WTC11 (cell line): ENCODE results near the gene LNX2.

ENCODE experiments used
- KAT7 ChIP-seq: sonication (generic); formaldehyde crosslinking; IDR thresholded peaks from 2 replicates; pipeline ENCODE4 v1.8.1; 2023; ENCODE audit warnings: missing genetic modification reagents, mild to moderate bottlenecking, borderline replicate concordance
- NFE2L1 ChIP-seq: sonication (generic); formaldehyde crosslinking; IDR thresholded peaks from 2 replicates; pipeline ENCODE4 v1.8.1; 2023; ENCODE audit warnings: missing genetic modification reagents
- NR2C2 ChIP-seq: sonication (generic); formaldehyde crosslinking; IDR thresholded peaks from 2 replicates; pipeline ENCODE4 v1.8.0; 2022; ENCODE audit warnings: mild to moderate bottlenecking, missing genetic modification reagents
- SP1 ChIP-seq: sonication (generic); formaldehyde crosslinking; conservative IDR thresholded peaks from 2 replicates; pipeline ENCODE4 v1.8.1; 2022; ENCODE audit warnings: missing genetic modification reagents
- ZNF138 ChIP-seq: sonication (generic); formaldehyde crosslinking; conservative IDR thresholded peaks from 2 replicates; pipeline ENCODE4 v1.8.1; 2022; ENCODE audit warnings: mild to moderate bottlenecking, moderate library complexity, missing genetic modification reagents
- TF ChIP-seq, protein P1 (sequence below): fragments of 200-600 bp; IDR thresholded peaks from 2 replicates; pipeline ENCODE4 v1.8.0; 2022; ENCODE audit warnings: antibody characterized with exemption
- TF ChIP-seq, protein P2 (sequence below): fragments of 250-450 bp; sonication (Bioruptor Pico); IDR thresholded peaks from 2 replicates; pipeline ENCODE4 v1.9.0; 2021; ENCODE audit warnings: mild to moderate bottlenecking
- TF ChIP-seq, protein P3 (sequence below): sonication (generic); formaldehyde crosslinking; IDR thresholded peaks from 2 replicates; pipeline ENCODE4 v1.8.1; 2023; ENCODE audit warnings: mild to moderate bottlenecking, missing genetic modification reagents, moderate library complexity
- TF ChIP-seq, protein P4 (sequence below): sonication (generic); formaldehyde crosslinking; IDR thresholded peaks from 2 replicates; pipeline ENCODE4 v1.8.1; 2023; ENCODE audit warnings: mild to moderate bottlenecking, moderate library complexity, missing genetic modification reagents
- TF ChIP-seq, protein P5 (sequence below): sonication (generic); formaldehyde crosslinking; conservative IDR thresholded peaks from 2 replicates; pipeline ENCODE4 v1.8.1; 2022; ENCODE audit warnings: mild to moderate bottlenecking, missing genetic modification reagents
- TF ChIP-seq, protein P6 (sequence below): sonication (generic); formaldehyde crosslinking; IDR thresholded peaks from 2 replicates; pipeline ENCODE4 v1.8.0; 2022; ENCODE audit warnings: mild to moderate bottlenecking, missing genetic modification reagents

DNA sequence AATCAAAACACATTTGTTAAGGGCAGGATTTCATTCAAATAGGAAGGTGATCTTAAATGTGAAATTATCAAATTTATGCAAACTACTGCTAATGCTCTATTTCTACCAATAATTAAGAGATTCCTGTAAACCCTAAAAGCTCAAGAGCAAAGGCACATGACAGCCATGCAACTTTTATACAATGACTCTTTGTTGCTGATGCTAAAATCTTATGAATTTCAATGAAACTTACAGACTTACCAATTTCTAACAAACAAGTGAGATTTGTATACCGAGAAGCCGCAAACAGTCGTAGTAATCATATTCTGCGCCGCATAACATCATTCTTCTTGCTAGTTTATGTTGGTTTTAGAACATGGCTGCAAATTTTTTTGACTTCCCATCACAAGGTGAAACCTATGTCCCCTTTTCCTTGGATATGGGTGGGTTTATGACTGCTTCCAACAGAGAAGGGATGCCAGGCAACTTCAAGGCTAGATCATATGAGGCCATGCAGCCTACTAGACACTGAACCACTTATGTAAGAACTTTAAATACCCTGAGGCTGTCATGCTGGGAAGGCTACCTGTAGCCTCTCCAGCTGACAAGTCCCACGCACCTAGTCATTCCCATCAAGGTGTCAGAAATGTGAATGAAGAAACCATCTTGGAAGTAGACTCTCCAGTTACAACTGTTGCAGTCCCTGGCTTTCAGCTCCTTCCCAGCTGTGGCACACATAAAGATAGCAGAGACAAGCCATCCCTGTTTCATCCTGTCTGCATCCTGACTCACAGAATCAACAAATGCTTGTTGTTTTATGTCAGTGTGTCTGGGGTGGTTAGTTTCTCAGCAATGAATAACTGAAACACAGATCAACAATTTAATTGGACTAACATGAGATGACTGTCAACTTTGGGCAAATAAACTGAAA is 42.0 kb downstream of the LNX2 start:
- TF ChIP-seq ZNF138 (no peak), NR2C2 (CRISPR knock-in tag) (no peak), KAT7 (no peak), NFE2L1 (CRISPR knock-in tag) (no peak), SP1 (CRISPR knock-in tag) (no peak)
- TF ChIP-seq, protein P1, sequence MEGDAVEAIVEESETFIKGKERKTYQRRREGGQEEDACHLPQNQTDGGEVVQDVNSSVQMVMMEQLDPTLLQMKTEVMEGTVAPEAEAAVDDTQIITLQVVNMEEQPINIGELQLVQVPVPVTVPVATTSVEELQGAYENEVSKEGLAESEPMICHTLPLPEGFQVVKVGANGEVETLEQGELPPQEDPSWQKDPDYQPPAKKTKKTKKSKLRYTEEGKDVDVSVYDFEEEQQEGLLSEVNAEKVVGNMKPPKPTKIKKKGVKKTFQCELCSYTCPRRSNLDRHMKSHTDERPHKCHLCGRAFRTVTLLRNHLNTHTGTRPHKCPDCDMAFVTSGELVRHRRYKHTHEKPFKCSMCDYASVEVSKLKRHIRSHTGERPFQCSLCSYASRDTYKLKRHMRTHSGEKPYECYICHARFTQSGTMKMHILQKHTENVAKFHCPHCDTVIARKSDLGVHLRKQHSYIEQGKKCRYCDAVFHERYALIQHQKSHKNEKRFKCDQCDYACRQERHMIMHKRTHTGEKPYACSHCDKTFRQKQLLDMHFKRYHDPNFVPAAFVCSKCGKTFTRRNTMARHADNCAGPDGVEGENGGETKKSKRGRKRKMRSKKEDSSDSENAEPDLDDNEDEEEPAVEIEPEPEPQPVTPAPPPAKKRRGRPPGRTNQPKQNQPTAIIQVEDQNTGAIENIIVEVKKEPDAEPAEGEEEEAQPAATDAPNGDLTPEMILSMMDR, result no peak
- TF ChIP-seq, protein P2, sequence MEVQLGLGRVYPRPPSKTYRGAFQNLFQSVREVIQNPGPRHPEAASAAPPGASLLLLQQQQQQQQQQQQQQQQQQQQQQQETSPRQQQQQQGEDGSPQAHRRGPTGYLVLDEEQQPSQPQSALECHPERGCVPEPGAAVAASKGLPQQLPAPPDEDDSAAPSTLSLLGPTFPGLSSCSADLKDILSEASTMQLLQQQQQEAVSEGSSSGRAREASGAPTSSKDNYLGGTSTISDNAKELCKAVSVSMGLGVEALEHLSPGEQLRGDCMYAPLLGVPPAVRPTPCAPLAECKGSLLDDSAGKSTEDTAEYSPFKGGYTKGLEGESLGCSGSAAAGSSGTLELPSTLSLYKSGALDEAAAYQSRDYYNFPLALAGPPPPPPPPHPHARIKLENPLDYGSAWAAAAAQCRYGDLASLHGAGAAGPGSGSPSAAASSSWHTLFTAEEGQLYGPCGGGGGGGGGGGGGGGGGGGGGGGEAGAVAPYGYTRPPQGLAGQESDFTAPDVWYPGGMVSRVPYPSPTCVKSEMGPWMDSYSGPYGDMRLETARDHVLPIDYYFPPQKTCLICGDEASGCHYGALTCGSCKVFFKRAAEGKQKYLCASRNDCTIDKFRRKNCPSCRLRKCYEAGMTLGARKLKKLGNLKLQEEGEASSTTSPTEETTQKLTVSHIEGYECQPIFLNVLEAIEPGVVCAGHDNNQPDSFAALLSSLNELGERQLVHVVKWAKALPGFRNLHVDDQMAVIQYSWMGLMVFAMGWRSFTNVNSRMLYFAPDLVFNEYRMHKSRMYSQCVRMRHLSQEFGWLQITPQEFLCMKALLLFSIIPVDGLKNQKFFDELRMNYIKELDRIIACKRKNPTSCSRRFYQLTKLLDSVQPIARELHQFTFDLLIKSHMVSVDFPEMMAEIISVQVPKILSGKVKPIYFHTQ (CRISPR knock-in tag), result no peak
- TF ChIP-seq, protein P3, sequence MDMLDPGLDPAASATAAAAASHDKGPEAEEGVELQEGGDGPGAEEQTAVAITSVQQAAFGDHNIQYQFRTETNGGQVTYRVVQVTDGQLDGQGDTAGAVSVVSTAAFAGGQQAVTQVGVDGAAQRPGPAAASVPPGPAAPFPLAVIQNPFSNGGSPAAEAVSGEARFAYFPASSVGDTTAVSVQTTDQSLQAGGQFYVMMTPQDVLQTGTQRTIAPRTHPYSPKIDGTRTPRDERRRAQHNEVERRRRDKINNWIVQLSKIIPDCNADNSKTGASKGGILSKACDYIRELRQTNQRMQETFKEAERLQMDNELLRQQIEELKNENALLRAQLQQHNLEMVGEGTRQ, result no peak
- TF ChIP-seq, protein P4, sequence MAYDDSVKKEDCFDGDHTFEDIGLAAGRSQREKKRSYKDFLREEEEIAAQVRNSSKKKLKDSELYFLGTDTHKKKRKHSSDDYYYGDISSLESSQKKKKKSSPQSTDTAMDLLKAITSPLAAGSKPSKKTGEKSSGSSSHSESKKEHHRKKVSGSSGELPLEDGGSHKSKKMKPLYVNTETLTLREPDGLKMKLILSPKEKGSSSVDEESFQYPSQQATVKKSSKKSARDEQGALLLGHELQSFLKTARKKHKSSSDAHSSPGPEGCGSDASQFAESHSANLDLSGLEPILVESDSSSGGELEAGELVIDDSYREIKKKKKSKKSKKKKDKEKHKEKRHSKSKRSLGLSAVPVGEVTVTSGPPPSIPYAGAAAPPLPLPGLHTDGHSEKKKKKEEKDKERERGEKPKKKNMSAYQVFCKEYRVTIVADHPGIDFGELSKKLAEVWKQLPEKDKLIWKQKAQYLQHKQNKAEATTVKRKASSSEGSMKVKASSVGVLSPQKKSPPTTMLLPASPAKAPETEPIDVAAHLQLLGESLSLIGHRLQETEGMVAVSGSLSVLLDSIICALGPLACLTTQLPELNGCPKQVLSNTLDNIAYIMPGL (CRISPR knock-in tag), result no peak
- TF ChIP-seq, protein P5, sequence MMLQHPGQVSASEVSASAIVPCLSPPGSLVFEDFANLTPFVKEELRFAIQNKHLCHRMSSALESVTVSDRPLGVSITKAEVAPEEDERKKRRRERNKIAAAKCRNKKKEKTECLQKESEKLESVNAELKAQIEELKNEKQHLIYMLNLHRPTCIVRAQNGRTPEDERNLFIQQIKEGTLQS, result no peak
- TF ChIP-seq, protein P6, sequence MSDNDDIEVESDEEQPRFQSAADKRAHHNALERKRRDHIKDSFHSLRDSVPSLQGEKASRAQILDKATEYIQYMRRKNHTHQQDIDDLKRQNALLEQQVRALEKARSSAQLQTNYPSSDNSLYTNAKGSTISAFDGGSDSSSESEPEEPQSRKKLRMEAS, result no peak
